WTC11 (cell line): ENCODE results near the gene CCDC24. TPM values are rescaled to one million over a fixed set of nuclear protein-coding genes. Genes with fewer than 3 reads are reported as not detected.

Experiments used
- ATAC-seq: fragments of 200-7000 bp; cut with Tn5 transposase; 2 replicates; pipeline ENCODE4 v1.10.0; 2021; ENCODE audit warnings: mild to moderate bottlenecking, moderate library complexity
- CTCF ChIA-PET: fragments of 300-600 bp; sonication (Branson Sonifier 250); formaldehyde crosslinking; loops from one replicate; lab custom pipeline; 2021; ENCODE audit warnings: antibody characterized with exemption; lab: Charles Lee
- POLR2A ChIA-PET: fragments of 350-600 bp; sonication (Branson Sonifier 250); formaldehyde crosslinking; loops from one replicate; lab custom pipeline; 2021; ENCODE audit warnings: antibody characterized with exemption; lab: Charles Lee
- DNase-seq: peaks from one replicate; pipeline ENCODE4 v3.0.0; 2021; ENCODE audit warnings: low spot score
- H3K27ac Mint-ChIP-seq: 2 replicates; pipeline ENCODE4 v1.8.0; 2021; ENCODE audit warnings: mixed read lengths
- H3K27me3 Mint-ChIP-seq: 2 replicates; pipeline ENCODE4 v1.8.0; 2021; ENCODE audit warnings: low read depth, mild to moderate bottlenecking, moderate library complexity, mixed read lengths
- H3K36me3 Mint-ChIP-seq: 2 replicates; pipeline ENCODE4 v1.8.0; 2021; ENCODE audit warnings: mixed read lengths
- H3K4me1 Mint-ChIP-seq: 2 replicates; pipeline ENCODE4 v1.8.0; 2022; ENCODE audit warnings: mixed read lengths
- H3K4me3 Mint-ChIP-seq: 2 replicates; pipeline ENCODE4 v1.8.0; 2021; ENCODE audit warnings: mild to moderate bottlenecking, moderate library complexity, mixed read lengths
- H3K9me3 Mint-ChIP-seq: 2 replicates; pipeline ENCODE4 v1.8.0; 2021; ENCODE audit warnings: mixed read lengths
- AFF4 ChIP-seq: sonication (generic); formaldehyde crosslinking; IDR thresholded peaks from 2 replicates; pipeline ENCODE4 v1.8.1; 2023; ENCODE audit warnings: mild to moderate bottlenecking, missing genetic modification reagents, borderline replicate concordance
- ARID4B ChIP-seq: sonication (generic); formaldehyde crosslinking; IDR thresholded peaks from 2 replicates; pipeline ENCODE4 v1.8.0; 2023; ENCODE audit warnings: missing genetic modification reagents, mild to moderate bottlenecking, borderline replicate concordance
- ATF1 ChIP-seq: sonication (generic); formaldehyde crosslinking; IDR thresholded peaks from 2 replicates; pipeline ENCODE4 v1.8.1; 2023; ENCODE audit warnings: mild to moderate bottlenecking, moderate library complexity, missing genetic modification reagents
- CREB1 ChIP-seq: sonication (generic); formaldehyde crosslinking; IDR thresholded peaks from 2 replicates; pipeline ENCODE4 v1.8.0; 2023; ENCODE audit warnings: mild to moderate bottlenecking, missing genetic modification reagents
- CREM ChIP-seq: sonication (generic); formaldehyde crosslinking; IDR thresholded peaks from 2 replicates; pipeline ENCODE4 v1.8.1; 2022; ENCODE audit warnings: mild to moderate bottlenecking, missing genetic modification reagents, moderate library complexity
- E2F5 ChIP-seq: sonication (generic); formaldehyde crosslinking; IDR thresholded peaks from 2 replicates; pipeline ENCODE4 v1.8.1; 2022; ENCODE audit warnings: mild to moderate bottlenecking, moderate library complexity, missing genetic modification reagents
- EMX1 ChIP-seq: fragments of 250-450 bp; sonication (Bioruptor Pico); IDR thresholded peaks from 2 replicates; pipeline ENCODE4 v1.8.0; 2021; ENCODE audit warnings: mild to moderate bottlenecking
- HMGA2 ChIP-seq: fragments of 250-450 bp; sonication (Bioruptor Pico); IDR thresholded peaks from 2 replicates; pipeline ENCODE4 v1.4.0; 2021; ENCODE audit warnings: mild to moderate bottlenecking, moderate library complexity
- HMGXB4 ChIP-seq: sonication (generic); formaldehyde crosslinking; IDR thresholded peaks from 2 replicates; pipeline ENCODE4 v1.8.1; 2023; ENCODE audit warnings: mild to moderate bottlenecking, moderate library complexity, missing genetic modification reagents
- JUN ChIP-seq: sonication (generic); formaldehyde crosslinking; IDR thresholded peaks from 2 replicates; pipeline ENCODE4 v1.8.0; 2023; ENCODE audit warnings: mild to moderate bottlenecking, missing genetic modification reagents
- NFYB ChIP-seq: sonication (generic); formaldehyde crosslinking; conservative IDR thresholded peaks from 2 replicates; pipeline ENCODE4 v1.8.0; 2022; ENCODE audit warnings: low read depth, missing genetic modification reagents
- RORB ChIP-seq: fragments of 250-450 bp; sonication (Bioruptor Pico); IDR thresholded peaks from 2 replicates; pipeline ENCODE4 v1.9.0; 2021; ENCODE audit warnings: mild to moderate bottlenecking
- STAT6 ChIP-seq: sonication (generic); formaldehyde crosslinking; conservative IDR thresholded peaks from 2 replicates; pipeline ENCODE4 v1.8.1; 2023; ENCODE audit warnings: mild to moderate bottlenecking, low read depth, missing genetic modification reagents, moderate library complexity
- TP53 ChIP-seq: sonication (generic); formaldehyde crosslinking; IDR thresholded peaks from 2 replicates; pipeline ENCODE4 v1.8.1; 2023; ENCODE audit warnings: mild to moderate bottlenecking, missing genetic modification reagents
- ZNF121 ChIP-seq: sonication (generic); formaldehyde crosslinking; IDR thresholded peaks from 2 replicates; pipeline ENCODE4 v1.8.0; 2023; ENCODE audit warnings: missing genetic modification reagents
- ZNF138 ChIP-seq: sonication (generic); formaldehyde crosslinking; conservative IDR thresholded peaks from 2 replicates; pipeline ENCODE4 v1.8.1; 2022; ENCODE audit warnings: mild to moderate bottlenecking, moderate library complexity, missing genetic modification reagents
- ZNF416 ChIP-seq: fragments of 250-450 bp; sonication (Bioruptor Pico); IDR thresholded peaks from 2 replicates; pipeline ENCODE4 v1.9.0; 2021; ENCODE audit warnings: mild to moderate bottlenecking, inconsistent platforms
- ZNF671 ChIP-seq: fragments of 250-450 bp; sonication (Bioruptor Pico); IDR thresholded peaks from 2 replicates; pipeline ENCODE4 v1.8.0; 2021; ENCODE audit warnings: mild to moderate bottlenecking
- total RNA-seq: library from RNA; stranded (reverse); gene quantifications from 3 replicates; pipeline ENCODE4 v1.2.3, GENCODE V29; 2021

CCDC24 gene
- total RNA-seq, 1 experiment from 2014 or later = 12.1 TPM

- H3K36me3 Mint-ChIP-seq = peaks cover 5% of the 10 kb centered on the region; the same call in 1 of the 2 replicates
- ChIA-PET CTCF (interaction anchor here (0.6 to 9.9 kb wide), 10 partner anchors 11 to 239 kb away, joined by 3 to 172 read pairs (median 4); partner anchors contain the start of genes ARTN, ATP6V0B, DPH2 and ST3GAL3), POLR2A (interaction anchor here (0.7 to 1.5 kb wide), 3 partner anchors 15 to 295 kb away, joined by 3 to 4 read pairs (median 3); partner anchors contain the start of gene KDM4A)
- H3K9me3 Mint-ChIP-seq = no peaks in the 10 kb centered on the region
- peaks cover 37% of the 10 kb centered on the region for H3K4me1 Mint-ChIP-seq
- H3K27me3 Mint-ChIP-seq = no peaks in the 10 kb centered on the region
- H3K4me3 Mint-ChIP-seq = peak overlapping the region; percentile 83
- no peak for DNase-seq
- ATAC-seq = no peak
- no peak for TF ChIP-seq ARID4B (CRISPR knock-in tag)
- TF ChIP-seq ATF1 (CRISPR knock-in tag) = no peak
- TF ChIP-seq ZNF121 = no peak
- no peak for TF ChIP-seq ZNF671
- TF ChIP-seq AFF4 (CRISPR knock-in tag) = no peak
- no peak for TF ChIP-seq JUN (CRISPR knock-in tag)
- no peak for TF ChIP-seq E2F5
- no peak for TF ChIP-seq HMGXB4
- TF ChIP-seq CREB1 = no peak
- no peak for TF ChIP-seq CREM
- TF ChIP-seq STAT6 (CRISPR knock-in tag) = no peak
- no peak for TF ChIP-seq TP53 (CRISPR knock-in tag)
- no peak for TF ChIP-seq ZNF416
- no peak for TF ChIP-seq RORB (CRISPR knock-in tag)
- no peak for TF ChIP-seq EMX1 (CRISPR knock-in tag)
- no peak for TF ChIP-seq ZNF138 (CRISPR knock-in tag)
- TF ChIP-seq HMGA2 (CRISPR knock-in tag) = no peak
- TF ChIP-seq NFYB = no peak
- peak overlapping the region; percentile 93 for H3K27ac Mint-ChIP-seq
Measured at GRCh38 chr1:43945674-43946235, 45.6 kb upstream of the CCDC24 start.
